Prostate gland (tissue), 2 donors: ENCODE measurements around the gene FBXO34. TPM values are rescaled to one million over a fixed set of nuclear protein-coding genes. Genes with fewer than 3 reads are reported as not detected.
A peak's percentile ranks its signal among the peaks of the same experiment; 100 is the strongest.

Source experiments
- DNase-seq: peaks from one replicate; pipeline ENCODE4 v3.0.0-alpha.2; 2019; ENCODE audit warnings: low spot score
- H3K27ac ChIP-seq, 2 donors: fragments of 200-600 bp; sonication (generic); 2 replicates each; pipeline ENCODE4 v1.5.1; 2017 to 2019
- H3K27me3 ChIP-seq: fragments of 200-600 bp; sonication (generic); replicated peaks from 2 replicates; pipeline ENCODE4 v1.5.1; 2019; ENCODE audit not compliant: insufficient read depth
- H3K36me3 ChIP-seq, 2 donors: fragments of 200-600 bp; sonication (generic); 1 replicate in 1 of 2; 2 replicates in 1 of 2; pipeline versions ENCODE4 v1.5.1 to v1.8.1; 2017 to 2019
- H3K4me1 ChIP-seq: fragments of 200-600 bp; sonication (generic); replicated peaks from 2 replicates; pipeline ENCODE4 v1.5.1; 2019
- H3K4me3 ChIP-seq, 2 donors: fragments of 200-600 bp; sonication (generic); 2 replicates each; pipeline ENCODE4 v1.5.1; 2017 to 2019
- H3K9me3 ChIP-seq: fragments of 200-600 bp; sonication (generic); 2 replicates; pipeline ENCODE4 v1.5.1; 2017
- CTCF ChIP-seq, 4 experiments: fragments of 200-600 bp in 2 of 4; fragments of 450-650 bp in 2 of 4; sonication (generic) in 2 of 4; IDR thresholded peaks; 1 replicate in 3 of 4; 2 replicates in 1 of 4; pipeline ENCODE4 v1.5.1; 2016 to 2019; ENCODE audit warnings: antibody characterized with exemption in 4 of 4, mild to moderate bottlenecking in 2 of 4, moderate library complexity in 2 of 4
- POLR2A ChIP-seq: fragments of 450-650 bp; IDR thresholded peaks from one replicate; pipeline ENCODE4 v1.6.1; 2016; ENCODE audit warnings: antibody characterized with exemption, mild to moderate bottlenecking
- POLR2AphosphoS5 ChIP-seq: sonication (generic); formaldehyde crosslinking; IDR thresholded peaks from one replicate; pipeline ENCODE4 v1.6.1; 2017; ENCODE audit warnings: antibody characterized with exemption
- WGBS: methylation state at CpG from one replicate; pipeline ENCODE4 v1.1.5; 2018; 5-methylcytosine and 5-hydroxymethylcytosine counted together
- intact Hi-C: fragments of 100-400 bp; cut with DNase I; formaldehyde crosslinking; loops from one replicate; pipeline ENCODE4 v1.14.2; 2022
- total RNA-seq, 2 donors: library from RNA; depleted of rRNA; stranded (reverse); fragments of >200 nt; gene quantifications; one replicate each; pipeline ENCODE4 v1.1.0, GENCODE V29; 2016

FBXO34 gene
- total RNA-seq, 2 donors from 2014 or later: 37.8 to 73.3 TPM

- intact Hi-C loops: no loop called here
- no peak for DNase-seq
- Histone ChIP-seq H3K27me3 (no peaks in the 10 kb centered on the region), H3K9me3 (no peaks in the 10 kb centered on the region), H3K4me1 (peaks cover 4% of the 10 kb centered on the region), H3K27ac (no peak overlapping the region), H3K4me3 (no peak overlapping the region), H3K36me3 (no peaks in the 10 kb centered on the region)
- TF ChIP-seq POLR2A (no peak), CTCF (IDR thresholded peaks at IDR 0.05) (no peak), POLR2AphosphoS5 (no peak)
- 88% methylated on average over 9 of the region's 9 CpGs for WGBS
Measured at GRCh38 chr14:55352201-55352600, 81.0 kb downstream of the FBXO34 start.

GRCh38 chr14:55353686-55354467 is 82.7 kb downstream of the FBXO34 start:
- H3K27ac ChIP-seq: peak overlapping the region; percentile 4 to 36
- no peak overlapping the region for H3K4me3 ChIP-seq
- no peaks in the 10 kb centered on the region for H3K36me3 ChIP-seq
- H3K4me1 ChIP-seq: no peaks in the 10 kb centered on the region
- H3K9me3 ChIP-seq: no peaks in the 10 kb centered on the region
- 79% methylated on average over 11 of the region's 11 CpGs for WGBS
- intact Hi-C loops: loop anchor here (2.0 kb wide), 1 partner anchor 83 kb away; the partner anchor contains the start of gene FBXO34
- DNase-seq: no peak
- no peaks in the 10 kb centered on the region for H3K27me3 ChIP-seq
- TF ChIP-seq POLR2A: no peak
- no peak for TF ChIP-seq CTCF (IDR thresholded peaks at IDR 0.05)
- no peak for TF ChIP-seq POLR2AphosphoS5

GRCh38 chr14:55354500-55354899 is 83.3 kb downstream of the FBXO34 start:
- 35% methylated on average over 5 of the region's 5 CpGs for WGBS
- no peaks in the 10 kb centered on the region for H3K27me3 ChIP-seq
- TF ChIP-seq POLR2A (no peak), CTCF (IDR thresholded peaks at IDR 0.05) (peak; percentile 35 to 84 (median 64)), POLR2AphosphoS5 (peak; percentile 50)
- H3K9me3 ChIP-seq: no peaks in the 10 kb centered on the region
- H3K4me3 ChIP-seq: no peak overlapping the region
- H3K36me3 ChIP-seq: no peaks in the 10 kb centered on the region
- no peaks in the 10 kb centered on the region for H3K4me1 ChIP-seq
- intact Hi-C loops: loop anchor here (2.0 kb wide), 1 partner anchor 84 kb away; the partner anchor contains the start of gene FBXO34
- peak; percentile 65 for DNase-seq
- H3K27ac ChIP-seq: peak overlapping the region; percentile 4 to 36

- no peaks in the 10 kb centered on the region for H3K36me3 ChIP-seq
- no peak for TF ChIP-seq POLR2AphosphoS5
- no peak for TF ChIP-seq CTCF (IDR thresholded peaks at IDR 0.05)
- no peak for TF ChIP-seq POLR2A
- no peak overlapping the region for H3K4me3 ChIP-seq
- intact Hi-C loops: loop anchor here (2.0 to 5.0 kb wide), 2 partner anchors 85 to 144 kb away; partner anchors contain the start of gene FBXO34
- DNase-seq: no peak
- H3K27ac ChIP-seq: peak overlapping the region in 1 of 2 donors; percentile 12
- no peaks in the 10 kb centered on the region for H3K9me3 ChIP-seq
- 60% methylated on average over 6 of the region's 6 CpGs for WGBS
- no peaks in the 10 kb centered on the region for H3K4me1 ChIP-seq
- H3K27me3 ChIP-seq: no peaks in the 10 kb centered on the region
Measured at GRCh38 chr14:55355922-55356321, 84.7 kb downstream of the FBXO34 start.
